NCI-H524 (cell line): ENCODE results near the gene LRRC31.

Experiments
- DNase-seq, 2 experiments: peaks; one replicate each; lab custom pipeline; 2025; lab: John Stamatoyannopoulos, UW

Gene LRRC31

GRCh38 chr3:169869484-169870220, at the start of gene LRRC31:
Gene LRRC31 (minus strand): TSS chr3:169869935. CDS start chr3:169869807, 128 bp downstream.
- no peak for DNase-seq

GRCh38 chr3:169914321-169914720, 44.6 kb upstream of the LRRC31 start:
- no peak for DNase-seq

DNA sequence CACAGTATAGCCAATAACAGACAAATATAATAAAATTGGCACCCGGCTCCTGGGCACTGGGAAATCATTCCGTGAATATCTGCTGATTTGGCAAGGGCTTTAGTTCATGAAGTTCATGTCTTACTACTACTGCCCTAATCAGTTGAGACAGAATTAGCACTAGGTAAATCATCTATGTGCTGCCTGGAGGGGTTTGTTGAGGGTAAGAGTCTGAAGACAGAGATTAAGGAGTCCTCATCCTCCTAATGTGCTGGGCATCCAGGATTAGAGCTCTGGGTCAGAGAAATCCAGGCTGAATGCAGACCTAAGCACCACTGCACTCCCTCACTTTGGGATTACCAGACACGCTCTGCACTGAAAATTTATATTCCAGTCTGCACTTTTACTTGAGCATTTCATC, 43.6 kb upstream of the LRRC31 start:
- no peak for DNase-seq

DNA sequence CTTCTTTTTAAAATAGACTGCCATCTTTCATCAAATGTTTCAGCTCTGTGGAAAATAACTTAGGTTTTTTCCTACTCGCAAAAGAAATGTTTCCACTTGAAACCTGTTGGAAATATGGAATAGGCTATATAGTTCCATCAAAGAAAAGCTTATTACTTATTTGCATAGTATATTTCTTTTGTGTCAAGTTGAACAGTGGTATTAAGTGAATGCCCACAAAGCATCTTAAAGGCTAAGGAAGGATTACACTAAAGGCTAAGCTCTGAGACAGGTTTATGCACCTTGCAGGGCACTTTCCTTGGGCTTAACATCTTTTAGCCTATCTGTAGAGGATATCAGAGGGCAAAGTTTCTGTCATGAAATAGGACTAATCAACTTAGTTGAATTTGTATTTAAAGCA, 41.5 kb upstream of the LRRC31 start, which contains the start of gene SAMD7:
Gene SAMD7 (plus strand): TSS at position 301 of the 400 bp plus-strand sequence. CDS start 7,927 bp downstream, outside the sequence.
- DNase-seq: no peak

DNA sequence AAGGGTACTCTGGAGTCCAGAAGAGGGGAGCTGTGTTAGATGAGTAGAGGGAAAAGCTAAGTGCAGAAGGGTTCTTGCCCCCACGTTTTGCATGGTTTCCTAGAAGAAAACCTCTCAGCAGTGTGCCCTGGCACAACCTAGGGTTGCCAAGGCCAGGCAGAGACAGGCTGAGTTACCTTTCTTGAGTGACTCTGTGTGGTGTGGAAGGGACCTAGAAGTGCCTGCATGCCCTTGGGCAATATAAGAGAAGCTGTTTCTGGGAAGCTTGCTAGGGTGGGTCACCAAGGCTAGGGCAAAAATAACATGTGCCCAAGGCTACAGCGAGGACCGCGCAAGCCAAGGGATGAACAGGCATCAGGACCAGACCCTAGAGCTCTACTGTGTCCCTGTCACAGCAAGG, 38.2 kb upstream of the LRRC31 start:
- DNase-seq: no peak

- DNase-seq: no peak
Observed at GRCh38 chr3:169907476-169907875, 37.7 kb upstream of the LRRC31 start.

GRCh38 chr3:169905404-169905803, 35.7 kb upstream of the LRRC31 start:
- no peak for DNase-seq

GRCh38 chr3:169901453-169901852, 31.7 kb upstream of the LRRC31 start:
- DNase-seq: no peak

DNA sequence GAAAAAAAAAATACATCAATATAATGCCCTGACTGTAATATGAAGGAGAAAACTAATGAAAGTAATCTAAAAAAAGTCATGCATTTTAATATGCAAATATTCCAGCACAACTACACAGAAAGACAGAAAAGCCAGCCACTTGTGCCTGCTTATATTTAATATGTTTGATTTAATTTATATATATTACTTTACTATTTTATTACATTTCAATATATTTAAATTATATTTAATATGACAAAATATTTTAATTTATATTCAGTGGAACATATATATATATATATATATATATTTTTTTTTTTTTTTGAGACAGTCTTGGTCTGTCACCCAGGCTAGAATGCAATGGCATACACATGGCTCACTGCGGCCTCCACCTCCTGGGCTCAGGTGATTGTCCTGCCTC, 27.5 kb upstream of the LRRC31 start:
- no peak for DNase-seq

DNA sequence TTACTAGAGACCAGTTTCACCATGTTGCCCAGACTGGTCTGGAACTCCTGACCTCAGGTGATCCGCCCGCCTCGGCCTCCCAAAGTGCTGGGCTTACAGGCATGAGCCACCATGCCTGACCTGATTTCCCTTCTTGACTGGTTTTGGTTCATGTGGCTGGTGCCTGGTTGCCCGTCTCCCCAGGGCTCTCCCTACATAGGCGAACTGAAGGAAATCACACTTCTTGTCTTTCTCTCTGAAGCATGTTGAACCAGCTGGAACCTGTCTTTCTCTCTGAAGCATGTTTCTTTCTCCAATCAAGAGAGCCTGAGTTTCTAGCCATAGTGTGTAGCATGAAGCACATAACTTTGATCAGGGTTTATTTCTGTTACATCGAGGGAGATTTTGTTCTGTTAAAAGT, 25.3 kb upstream of the LRRC31 start:
- DNase-seq: no peak

DNA sequence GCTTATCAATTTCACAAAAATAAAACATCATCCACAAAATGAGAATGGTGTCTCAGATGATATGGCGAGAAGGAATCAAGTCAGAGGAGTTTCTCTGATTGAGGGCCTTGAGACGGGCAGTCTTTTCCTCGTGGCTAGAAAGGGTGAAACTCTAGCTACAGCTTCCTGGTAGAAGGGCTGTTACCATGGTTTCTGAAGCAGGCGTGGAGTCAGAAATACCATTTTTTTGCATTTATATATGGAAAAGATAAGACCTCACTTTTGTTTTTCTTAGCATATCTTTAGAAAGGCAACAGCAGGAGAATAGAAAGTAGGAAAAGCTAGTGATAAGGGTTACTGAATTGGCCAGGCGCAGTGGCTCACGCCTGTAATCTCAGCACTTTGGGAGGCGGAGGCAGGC, 24.4 kb upstream of the LRRC31 start:
- DNase-seq: no peak

DNA sequence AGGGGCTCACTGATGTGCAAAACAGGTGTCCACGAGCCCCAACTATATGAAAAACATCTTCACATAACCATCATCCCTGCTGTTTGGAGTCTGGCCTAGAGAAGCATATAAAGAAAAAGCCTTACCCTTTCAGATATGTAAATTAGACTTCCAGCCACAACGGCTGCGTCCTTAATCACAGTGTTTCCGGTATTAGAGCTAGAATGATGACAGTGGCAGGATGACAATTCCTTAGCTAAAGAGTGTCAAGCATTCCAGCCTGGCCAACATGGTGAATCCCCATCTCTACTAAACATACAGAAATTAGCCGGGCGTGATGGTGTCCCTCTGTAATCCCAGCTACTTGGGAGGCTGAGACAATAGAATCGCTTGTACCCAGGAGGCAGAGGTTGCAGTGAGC, 22.2 kb upstream of the LRRC31 start:
- no peak for DNase-seq

DNA sequence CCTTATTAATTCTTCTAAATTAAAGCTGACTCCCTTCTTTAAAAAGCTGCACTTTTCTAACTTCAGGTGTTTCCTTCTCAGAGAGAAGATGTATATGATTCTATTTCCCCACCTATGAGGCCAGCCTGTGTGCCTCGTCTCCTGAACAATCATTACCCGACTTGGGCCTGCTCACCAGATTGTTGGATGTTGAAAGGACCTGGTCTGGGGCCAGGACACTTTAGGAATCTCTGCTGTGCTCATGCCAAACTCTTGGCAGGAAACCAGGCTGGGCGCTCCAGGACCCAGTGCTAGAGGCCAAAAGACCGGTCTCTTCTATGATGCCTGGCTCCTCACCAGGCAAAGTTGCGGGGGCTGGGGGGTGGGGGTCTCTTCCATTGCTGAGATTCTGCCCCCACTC, 16.9 kb upstream of the LRRC31 start:
- no peak for DNase-seq

DNA sequence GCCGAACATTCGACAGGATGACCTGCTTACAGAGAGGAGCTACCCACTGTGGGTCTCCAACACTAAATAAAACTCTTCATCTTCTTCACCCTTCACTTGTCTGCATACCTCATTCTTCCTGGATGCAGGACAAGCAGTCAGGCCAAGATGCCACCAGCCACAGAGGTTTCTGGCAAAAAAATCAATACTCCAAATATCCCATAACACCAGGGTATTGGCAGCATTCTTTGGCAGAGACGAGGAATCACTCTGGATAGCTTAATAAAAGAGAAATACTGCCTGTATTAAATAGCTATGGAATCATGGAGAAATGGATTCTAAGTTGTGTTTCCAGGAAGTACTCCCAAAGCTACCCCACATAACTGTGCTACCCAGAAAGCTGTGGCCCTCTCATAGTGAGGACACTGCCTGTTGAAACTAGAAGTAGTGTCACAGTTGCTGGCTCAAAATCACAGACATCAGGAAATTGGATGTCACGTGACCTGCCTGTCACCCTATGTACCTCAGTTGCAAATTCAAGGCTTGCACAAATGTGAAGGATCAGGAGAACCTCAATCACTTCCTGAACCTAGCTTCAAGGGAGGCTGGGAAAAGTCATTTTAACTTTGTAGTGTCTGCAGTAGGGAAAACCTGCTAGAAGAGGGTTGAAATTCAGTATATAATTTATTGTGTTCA, 11.0 kb upstream of the LRRC31 start:
- DNase-seq: no peak

DNA sequence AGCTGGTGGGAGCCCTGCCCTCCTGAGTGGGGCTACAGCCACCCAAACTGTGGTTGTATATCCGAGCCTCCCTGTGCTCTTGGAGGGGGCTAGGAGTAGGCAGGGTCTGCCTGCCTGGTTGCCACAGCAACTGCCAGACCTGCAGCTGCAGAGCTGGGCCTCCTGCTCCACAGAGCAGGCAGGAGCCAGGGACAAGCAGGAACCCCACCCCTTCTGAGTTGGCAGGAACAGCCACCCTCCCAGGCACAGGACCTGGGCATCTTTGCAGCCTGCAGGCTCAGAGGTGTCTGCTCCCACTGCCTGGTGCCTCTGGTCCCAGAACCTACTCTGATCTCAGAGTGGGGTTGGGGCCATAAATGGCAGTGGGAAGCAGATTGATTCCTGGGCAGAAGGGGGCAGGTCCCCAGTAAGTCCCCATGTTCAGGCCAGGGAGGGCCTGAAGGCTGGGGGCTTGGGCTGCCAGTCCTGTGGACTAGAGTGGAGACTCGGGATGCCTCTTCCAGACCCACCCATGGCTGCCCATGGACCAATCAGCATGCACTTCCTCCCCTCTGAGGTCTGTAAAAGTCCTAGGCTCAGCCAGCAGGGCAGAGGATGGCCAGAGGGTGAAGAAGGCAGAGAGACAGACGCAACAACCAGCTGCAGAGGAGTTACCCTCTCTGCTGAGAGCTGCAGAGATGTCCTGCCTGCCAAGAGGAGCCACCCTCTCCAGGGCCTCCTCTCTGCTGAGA, 10.3 kb upstream of the LRRC31 start:
- no peak for DNase-seq

DNA sequence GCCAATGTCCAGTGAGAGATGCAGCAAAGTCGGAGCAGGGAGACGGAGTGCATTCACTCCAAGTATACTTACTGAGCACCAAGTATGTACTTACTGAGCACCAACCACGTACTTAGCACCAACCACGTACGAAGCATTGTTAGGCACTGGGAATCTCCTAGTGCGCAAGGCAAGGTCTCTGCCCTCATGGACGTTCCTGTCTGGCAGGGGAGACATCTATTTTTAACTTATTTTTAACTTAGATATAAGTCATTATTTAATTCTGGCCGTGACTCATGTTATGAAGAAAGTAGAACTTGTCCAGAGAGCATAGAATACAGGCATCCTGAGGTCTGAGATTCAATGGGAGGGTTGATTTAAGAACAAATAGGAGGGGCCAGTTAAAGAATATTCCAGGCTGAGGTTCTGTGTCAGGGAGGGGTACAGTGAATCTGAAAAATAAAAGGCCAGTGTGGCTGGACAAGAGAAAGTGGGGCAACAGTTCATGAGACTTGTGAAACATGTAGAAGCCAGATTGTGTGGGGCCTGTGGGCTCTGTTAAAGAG, 9.3 kb upstream of the LRRC31 start:
- no peak for DNase-seq

DNA sequence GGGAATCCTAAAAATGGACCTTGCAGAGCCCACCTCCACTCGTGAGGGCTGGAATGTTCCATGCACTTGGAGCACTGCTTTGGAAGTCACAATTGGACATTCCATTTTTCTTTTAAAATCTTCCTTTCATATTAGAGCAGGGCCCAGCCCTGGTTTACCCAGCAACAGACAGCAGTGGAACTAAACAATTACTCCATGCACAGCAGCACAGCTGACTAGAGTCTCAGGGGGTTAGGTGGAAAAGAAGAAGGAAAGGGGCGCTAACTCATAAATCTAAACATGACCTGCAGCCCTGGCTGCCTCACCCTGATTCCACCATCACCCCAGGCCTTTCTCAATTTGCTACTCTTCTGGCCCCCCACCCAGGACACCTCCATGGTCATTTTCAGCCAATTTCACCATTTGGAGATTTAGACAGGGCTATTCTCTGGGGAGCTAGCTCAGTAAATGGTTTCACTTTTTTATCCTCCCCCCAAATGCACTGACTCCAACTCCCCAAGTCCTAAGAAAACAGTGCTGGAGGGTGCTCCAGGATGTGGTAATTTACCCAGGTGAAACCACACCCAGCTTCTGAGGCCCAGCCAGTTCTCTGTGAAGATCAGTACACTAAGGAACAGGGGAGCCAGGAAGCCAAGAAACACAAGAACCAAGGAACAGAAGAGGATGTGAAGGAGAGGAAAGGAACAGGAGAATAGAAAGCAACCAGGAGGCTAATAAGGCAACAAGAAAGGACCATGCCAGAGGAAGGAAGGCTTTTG, 1.6 kb upstream of the LRRC31 start:
- no peak for DNase-seq

DNA sequence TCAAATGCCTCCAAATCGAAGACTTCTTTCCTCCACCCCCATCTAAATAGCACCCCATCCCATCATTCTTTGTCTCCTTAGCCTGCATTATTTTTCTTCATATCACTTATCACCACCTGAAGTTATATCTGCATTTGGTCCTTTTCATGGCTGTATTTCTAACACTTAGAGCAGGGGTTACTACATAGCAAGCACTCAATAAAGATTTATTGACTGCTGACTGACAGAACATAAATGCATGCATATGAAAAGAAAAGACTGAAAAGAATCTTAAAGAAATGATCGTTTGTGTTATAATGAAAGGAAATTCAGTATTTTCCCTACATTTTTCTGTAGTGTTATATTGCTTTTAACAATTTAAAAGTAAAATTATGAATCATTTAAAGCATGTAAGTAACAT, 1.4 kb downstream of the LRRC31 start:
- DNase-seq: no peak

DNA sequence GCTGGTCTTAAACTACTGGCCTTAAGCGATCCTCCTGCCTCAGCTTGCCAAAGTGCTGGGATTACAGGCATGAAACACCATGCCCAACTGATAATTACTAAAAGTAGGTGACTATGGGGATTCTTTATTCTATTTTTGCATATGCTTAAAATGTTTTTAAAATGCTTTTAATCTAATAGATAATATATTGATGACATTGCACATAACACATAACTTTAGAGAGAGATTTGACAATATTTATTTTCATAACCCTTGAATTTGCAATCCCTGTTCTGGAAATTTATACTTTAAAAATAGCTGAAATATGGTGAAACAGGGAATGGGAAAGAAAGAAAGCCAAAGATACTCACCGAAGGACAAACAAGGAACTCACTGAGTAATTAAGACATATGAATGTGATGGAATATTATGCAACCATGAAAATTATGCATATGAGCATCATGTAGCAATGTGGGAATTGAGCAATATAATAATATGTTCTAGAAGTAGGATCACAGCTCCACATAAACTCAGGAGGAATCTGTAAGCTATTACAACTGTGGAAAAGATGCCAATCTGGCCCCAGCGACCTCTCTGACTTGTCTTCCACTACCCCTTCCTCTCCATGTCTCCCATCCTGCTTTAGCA, 2.0 kb downstream of the LRRC31 start:
- DNase-seq: no peak

- DNase-seq: no peak
Observed at GRCh38 chr3:169865176-169865767, 4.5 kb downstream of the LRRC31 start.

DNA sequence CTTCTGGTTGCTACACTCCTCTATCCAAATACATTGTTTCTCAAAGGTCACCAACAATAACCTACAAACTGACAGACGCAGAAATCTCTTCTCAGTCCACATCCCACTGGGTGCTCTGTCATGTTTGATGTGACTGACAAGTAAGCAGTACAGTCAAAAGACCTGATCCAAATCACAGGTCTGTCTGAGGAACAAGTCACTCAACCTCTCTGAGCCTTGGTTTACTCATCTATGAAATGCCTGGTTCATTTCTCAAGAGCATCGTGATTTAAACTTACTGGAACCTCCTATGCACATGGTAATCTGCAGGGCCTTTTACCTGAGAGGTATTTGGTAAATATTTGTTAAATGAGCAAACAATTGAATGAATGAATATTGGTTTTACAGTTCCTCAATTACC, 5.5 kb downstream of the LRRC31 start:
- no peak for DNase-seq
